Adipose tissue (tissue), 3 donors: ENCODE data around the gene YPEL2. TPM values are rescaled to one million over a fixed set of nuclear protein-coding genes. Genes with fewer than 3 reads are reported as not detected.
"Not testable (repeated sequence)": the region's sequence is repeated elsewhere in the genome, so short reads cannot be mapped to it uniquely, and the experiment has no call there.

Experiments
- H3K27ac ChIP-seq: one replicate; pipeline ENCODE4 v1.5.1; 2013; ENCODE audit warnings: low read depth, low read length
- WGBS, 3 donors: extraction: QIAGEN DNeasy Blood & Tissue Kit; methylation state at CpG; one replicate each; pipeline ENCODE4 v1.1.7; 2013; 5-methylcytosine and 5-hydroxymethylcytosine counted together
- polyA plus RNA-seq, 3 donors: library from polyadenylated mRNA; stranded (reverse); fragments of 200-250 nt; gene quantifications; one replicate each; pipeline ENCODE4 v1.2.3, GENCODE V29; 2013
- donor health status: healthy with polysubstance abuse.
- donor health status: Bipolar disorder and iron deficiency.
- donor health status: healthy.

Gene YPEL2
- polyA plus RNA-seq, 3 donors, result 6.0 to 22.8 (median 18.6) TPM

DNA sequence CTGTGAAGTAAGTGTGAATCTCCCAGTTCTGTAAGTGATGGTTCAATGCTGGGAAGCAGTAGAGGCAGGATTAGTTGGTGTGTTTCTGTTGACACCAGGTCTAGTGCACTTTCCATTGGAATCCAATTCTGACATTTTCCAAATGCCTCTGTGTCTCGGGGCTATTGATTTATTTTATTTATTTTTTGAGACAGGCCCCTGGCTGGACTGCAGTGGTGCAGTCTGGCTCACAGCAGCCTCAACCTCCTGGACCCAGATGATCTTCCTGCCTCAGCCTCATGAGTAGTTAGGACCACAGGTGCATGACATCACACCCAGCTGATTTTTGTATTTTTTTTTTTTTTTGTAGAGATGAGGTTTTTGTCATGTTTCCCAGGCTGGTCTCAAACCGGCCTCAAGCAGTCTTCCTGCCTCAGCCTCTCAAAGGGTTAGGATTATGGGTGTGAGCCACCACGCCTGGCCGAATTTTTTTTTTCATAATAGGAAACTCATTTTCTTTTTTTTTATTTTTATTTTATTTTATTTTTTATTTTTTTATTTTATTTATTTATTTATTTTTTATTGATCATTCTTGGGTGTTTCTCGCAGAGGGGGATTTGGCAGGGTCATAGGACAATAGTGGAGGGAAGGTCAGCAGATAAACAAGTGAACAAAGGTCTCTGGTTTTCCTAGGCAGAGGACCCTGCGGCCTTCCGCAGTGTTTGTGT is 61.7 kb downstream of the YPEL2 start:
- WGBS, 3 donors, result 77 to 85% (median 85%) methylated on average over 5 of the region's 7 CpGs

DNA sequence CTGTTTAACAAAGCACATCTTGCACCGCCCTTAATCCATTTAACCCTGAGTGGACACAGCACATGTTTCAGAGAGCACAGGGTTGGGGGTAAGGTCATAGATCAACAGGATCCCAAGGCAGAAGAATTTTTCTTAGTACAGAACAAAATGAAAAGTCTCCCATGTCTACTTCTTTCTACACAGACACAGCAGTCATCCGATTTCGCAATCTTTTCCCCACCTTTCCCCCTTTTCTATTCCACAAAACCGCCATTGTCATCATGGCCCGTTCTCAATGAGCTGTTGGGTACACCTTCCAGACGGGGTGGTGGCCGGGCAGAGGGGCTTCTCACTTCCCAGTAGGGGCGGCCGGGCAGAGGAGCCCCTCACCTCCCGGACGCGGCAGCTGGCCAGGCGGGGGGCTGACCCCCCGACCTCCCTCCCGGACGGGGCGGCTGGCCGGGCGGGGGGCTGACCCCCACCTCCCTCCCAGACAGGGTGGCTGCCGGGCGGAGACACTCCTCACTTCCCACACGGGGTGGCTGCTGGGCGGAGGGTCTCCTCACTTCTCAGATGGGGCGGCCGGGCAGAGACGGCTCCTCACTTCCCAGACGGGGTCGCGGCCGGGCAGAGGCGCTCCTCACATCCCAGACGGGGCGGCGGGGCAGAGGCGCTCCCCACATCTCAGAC is 62.4 kb downstream of the YPEL2 start:
- not testable (repeated sequence) for H3K27ac ChIP-seq

More for the DNA sequence above, 61.7 kb downstream of the YPEL2 start:
- H3K27ac ChIP-seq, result no peak overlapping the region

DNA sequence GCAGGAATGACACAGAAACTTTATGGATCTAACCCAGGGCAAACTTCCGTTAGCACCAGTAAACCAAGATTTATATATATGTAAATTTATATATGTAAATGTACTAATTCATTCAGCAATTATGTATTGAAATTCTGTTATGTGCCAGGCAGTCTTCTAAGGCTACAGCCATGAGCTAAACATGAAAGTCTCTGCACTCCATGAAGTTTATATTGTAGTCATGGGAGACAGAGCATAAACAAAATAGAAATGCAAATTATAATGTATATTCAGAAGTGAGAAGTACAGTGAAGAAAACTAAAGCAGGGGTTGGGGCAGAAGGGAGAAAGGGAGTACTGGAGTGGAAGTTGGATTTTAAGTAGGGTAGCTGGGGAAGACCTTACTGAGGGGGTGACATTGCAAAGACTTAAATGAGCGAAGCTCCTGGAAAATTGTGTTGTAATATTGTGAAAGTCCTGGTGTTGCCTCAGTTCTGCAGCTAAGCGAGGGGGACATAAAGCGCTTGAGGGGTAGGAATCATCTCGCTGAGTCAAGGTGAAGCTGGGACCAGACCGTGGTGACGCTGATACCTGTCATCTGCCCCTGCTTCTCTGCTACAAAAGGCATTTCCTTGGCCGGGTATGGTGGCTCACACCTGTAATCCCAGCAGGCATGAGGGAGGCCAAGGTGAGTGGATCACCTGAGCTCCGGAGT is 64.8 kb downstream of the YPEL2 start:
- H3K27ac ChIP-seq, result no peak overlapping the region
- 75 to 99% (median 87%) methylated on average over 9 of the region's 9 CpGs for WGBS, 3 donors

More for the DNA sequence above, 62.4 kb downstream of the YPEL2 start:
- WGBS, 3 donors, result 90 to 94% (median 94%) methylated on average over 25 to 34 of the region's 35 CpGs

DNA sequence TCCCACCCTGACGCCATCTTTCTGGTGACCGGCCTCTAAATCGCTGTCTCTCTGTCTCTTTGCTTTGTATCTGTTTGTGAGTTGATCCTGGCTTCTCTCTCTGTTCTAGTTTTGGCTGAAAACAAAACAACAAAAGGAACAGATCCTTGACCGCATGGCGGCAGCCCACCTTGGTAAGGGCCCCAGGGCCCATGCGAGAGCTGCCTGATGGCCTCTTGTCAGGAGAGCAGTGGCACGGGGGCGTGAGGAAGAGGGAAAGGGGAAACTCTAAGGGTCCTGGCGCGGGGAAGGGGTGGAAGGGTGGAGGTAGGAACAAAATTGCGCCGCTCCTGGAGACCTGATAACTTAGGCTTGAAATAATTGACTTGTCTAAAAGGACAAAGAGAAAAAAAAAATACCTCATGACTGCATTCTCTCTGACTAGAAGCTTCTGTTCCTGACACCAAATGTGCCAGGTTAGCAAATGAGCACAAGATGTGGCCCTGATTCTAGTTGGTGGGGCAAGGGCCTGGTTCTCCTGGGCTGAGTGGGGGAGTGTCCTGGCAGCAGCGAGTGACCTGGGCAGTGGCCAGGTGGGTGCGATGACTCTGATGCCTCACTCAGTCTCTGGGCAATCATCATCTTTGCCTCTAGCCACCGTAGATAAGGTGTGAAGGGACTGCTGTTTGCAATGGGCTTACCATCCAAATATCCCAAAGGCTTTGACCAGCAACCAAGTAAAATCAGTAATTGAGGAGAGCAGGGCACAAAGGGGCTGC is 66.0 kb downstream of the YPEL2 start:
- 95 to 99% (median 96%) methylated on average over 15 of the region's 15 CpGs for WGBS, 3 donors
- no peak overlapping the region for H3K27ac ChIP-seq

DNA sequence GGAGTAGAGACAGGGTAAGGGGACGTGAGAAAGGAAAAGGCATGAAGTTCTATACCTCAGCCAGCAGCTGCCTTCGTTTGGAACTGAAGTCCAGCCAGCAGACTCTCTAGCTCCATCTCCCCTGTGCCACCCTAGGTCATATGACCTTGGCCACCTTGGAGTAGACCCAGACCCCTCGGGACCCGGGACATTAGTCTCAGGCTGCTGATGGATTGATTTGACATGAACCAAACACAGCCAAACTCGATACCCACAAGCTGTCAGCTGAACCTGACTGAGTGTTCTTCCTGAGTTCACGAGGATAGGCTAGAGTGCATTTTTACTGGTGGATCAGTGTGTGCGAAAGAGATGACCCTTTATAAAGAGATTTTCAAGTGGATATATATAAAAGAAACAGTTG is 68.5 kb downstream of the YPEL2 start:
- no peak overlapping the region for H3K27ac ChIP-seq
- WGBS, 3 donors, result 38 to 71% (median 67%) methylated on average over 7 of the region's 7 CpGs

DNA sequence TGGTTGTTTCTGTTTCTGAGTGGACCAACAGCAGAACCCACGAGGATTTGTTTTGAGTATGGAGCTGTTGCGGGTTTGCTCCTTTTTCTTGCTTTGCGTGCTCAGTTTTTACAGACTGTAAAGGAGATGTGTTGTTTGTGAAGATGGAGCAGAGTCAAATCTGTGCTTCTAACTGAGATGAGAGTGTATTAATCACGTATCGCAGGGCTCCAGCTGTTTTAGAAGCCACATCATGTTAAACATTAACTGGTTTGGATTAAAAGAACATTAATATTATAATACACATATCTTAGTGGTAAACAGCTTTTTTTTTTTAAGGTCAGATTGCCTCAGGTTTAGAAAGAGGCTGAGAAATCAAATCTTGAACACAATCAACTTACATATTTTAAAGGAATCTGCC is 69.4 kb downstream of the YPEL2 start:
- no peak overlapping the region for H3K27ac ChIP-seq
- 47 to 83% (median 73%) methylated on average over 5 of the region's 5 CpGs for WGBS, 3 donors

DNA sequence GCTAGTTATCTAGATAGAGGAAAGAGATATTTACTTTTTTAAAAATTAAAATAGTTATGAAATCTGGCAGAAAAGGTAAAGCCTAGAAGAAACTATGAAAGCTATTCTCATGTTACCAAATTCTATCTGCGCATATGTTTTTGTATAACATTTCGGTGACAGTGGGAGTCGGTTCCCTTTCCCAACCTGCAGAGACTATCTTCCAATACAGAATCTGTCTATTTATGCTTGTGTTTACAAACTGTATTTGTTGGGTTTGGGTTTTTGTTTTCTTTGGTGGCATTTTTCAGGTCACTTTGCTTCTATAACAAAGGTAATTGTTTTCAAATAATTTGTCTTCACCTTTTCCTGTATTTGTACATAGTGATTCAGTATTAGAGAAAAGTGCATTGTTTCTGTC is 69.8 kb downstream of the YPEL2 start:
- 67 to 96% (median 95%) methylated on average over 3 of the region's 3 CpGs for WGBS, 3 donors
- H3K27ac ChIP-seq, result no peak overlapping the region

DNA sequence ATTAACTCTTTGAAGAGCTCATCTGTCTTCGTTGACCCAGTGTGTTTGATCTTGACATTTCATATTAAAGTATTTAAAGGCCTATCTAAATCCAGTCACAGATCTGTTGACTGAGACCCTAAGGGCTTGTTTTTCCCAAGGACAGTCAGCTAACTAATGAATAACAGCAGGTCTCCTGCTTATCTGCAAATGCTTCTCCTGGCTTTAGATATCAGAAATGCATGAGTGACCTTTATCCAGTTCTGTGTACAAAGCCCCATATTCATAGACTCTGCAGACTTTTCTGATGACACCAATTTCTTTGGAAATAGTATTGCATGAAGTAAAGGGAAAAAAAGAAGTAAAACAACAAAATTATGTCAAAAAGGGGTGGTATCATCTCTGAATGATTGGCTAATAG is 70.3 kb downstream of the YPEL2 start:
- WGBS, 3 donors, result 22 to 74% (median 63%) methylated on average over 1 of the region's 1 CpG
- no peak overlapping the region for H3K27ac ChIP-seq

DNA sequence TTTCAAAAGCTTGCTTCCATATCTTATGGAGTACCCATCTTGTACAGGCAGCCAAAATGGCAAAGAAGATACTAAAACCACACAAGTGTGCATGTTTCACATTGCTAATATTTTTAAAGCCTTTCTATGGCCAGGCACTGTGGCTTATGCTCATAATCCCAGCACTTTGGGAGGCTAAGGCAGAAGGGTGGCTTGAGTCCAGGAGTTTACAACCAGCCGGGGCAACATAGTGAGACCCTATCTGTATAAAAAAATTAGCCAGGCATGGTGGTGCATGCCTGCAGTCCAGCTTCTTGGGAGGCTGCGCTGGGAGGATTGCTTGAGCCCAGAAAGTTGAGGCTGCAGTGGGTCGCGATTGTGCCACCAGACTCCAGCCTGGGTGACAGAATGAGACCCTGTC is 71.3 kb downstream of the YPEL2 start:
- no peak overlapping the region for H3K27ac ChIP-seq
- WGBS, 3 donors, result 83 to 99% (median 95%) methylated on average over 4 of the region's 4 CpGs

DNA sequence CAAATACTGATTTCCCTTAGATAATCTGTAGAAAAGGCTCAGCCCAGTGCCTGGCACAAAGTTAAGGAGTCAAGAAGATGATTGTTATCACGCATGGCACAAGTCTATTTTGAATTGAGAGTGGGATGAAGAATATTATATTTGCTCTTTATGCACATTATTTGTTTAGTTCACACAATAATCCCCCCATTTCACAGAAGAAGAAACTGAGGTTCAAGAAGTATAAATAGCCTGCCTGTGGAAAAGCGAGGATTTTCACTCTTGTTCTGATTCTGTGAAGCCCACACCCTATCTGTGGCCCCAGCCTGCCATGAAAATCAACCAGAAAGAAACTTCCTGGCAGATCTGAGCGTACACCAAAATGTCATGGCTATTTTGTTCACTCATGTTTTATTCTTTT is 73.0 kb downstream of the YPEL2 start:
- WGBS, 3 donors, result 81 to 99% (median 81%) methylated on average over 3 of the region's 3 CpGs
- no peak overlapping the region for H3K27ac ChIP-seq

DNA sequence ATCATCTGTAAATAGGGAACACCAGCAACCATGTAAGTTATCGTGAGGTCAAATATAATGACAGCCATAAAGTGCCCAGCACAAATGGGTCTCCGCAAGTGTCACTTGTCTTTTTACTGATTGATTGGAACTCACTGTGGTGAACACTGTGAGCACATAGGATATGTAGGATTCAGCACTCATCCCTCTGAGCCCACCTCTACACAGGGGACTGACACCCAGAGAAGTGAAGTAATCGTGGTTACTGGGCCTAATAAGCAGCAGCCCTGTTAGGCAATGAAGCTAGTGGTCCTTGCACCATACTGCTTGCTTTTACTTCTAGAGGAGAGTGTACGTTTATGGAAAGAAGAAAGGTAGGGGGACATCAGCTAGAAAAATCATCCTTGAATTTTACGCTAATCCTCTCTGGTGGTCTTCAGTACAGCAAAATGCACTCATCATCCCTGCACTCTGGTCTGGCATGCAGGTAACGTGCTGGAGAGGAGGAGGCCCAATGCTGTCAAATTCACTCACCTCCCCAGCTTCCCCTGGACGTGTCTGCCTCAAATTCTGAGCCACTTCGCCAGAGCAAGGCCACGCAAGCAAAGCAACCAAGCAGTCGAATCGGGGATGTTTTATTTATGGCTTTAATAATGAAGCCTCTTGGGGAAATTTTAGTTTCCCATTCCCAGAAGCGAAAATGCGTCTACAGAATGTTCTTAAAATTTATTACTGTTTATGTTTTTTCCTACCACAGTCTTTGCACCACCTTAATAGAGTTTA is 74.7 kb downstream of the YPEL2 start:
- H3K27ac ChIP-seq, result no peak overlapping the region
- WGBS, 3 donors, result 66 to 79% (median 71%) methylated on average over 13 of the region's 13 CpGs

DNA sequence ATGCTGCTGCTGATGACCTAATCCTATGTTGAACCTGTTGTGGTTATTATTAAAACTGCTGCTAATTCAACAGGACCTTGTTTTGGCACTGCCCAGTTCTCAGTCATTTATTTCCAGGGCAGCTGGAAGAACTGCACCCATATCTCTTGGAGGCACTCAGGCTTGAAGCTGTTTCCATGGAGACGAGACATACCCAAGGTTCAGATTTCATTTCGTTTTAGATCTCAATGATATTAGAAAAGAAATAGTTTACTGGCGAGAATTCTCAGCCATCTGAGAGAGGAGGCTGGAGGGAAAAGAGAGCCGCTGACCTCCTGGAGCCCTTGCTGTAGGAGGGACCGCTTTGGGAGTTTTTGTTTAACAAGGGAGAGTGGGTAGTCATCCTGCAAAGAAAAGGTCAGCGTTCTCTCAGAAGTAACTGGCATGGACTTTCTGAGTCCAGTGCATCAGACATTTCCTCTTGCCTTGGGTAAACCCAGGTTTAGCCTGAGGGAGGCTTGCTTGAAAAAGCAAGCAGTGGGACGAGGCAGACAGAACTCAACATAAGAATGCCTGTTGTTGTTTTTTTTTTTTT is 75.4 kb downstream of the YPEL2 start:
- H3K27ac ChIP-seq, result no peak overlapping the region

DNA sequence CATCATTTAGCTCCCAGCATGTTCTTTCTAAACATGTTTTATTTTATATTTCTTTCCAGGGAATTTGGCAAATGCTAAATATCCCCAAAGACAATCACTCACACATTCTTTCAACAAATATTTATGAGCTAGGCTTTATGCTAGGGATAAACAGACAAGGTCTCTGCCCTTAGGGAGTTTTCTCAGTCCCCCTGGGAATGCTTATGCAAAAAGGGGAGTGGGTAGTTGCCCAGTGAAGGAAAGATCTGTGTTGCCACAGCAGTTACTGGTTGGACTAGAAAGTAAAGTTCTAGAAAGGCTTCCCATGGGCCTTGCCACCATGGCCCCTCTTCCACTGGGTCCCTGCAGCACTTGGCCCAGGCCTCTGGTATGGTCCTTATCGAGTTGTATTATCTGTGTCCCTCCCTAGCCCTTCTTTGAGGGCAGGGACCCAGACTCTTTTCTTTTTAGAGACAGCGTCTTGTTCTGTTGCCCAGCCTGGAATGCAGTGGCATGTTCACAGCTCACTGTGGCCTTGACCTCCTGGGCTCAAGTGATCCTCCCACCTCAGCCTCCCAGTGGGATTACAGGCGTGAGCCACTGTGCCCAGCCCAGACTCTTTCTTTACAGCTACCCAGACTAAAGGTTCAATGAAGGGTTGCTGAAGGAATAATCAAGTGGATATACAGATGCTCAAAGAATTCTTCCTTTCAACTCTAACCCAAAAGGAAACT is 78.0 kb downstream of the YPEL2 start:
- 88 to 97% (median 90%) methylated on average over 3 of the region's 3 CpGs for WGBS, 3 donors
- no peak overlapping the region for H3K27ac ChIP-seq

More for the DNA sequence above, 75.4 kb downstream of the YPEL2 start:
- 49 to 56% (median 51%) methylated on average over 7 of the region's 7 CpGs for WGBS, 3 donors

DNA sequence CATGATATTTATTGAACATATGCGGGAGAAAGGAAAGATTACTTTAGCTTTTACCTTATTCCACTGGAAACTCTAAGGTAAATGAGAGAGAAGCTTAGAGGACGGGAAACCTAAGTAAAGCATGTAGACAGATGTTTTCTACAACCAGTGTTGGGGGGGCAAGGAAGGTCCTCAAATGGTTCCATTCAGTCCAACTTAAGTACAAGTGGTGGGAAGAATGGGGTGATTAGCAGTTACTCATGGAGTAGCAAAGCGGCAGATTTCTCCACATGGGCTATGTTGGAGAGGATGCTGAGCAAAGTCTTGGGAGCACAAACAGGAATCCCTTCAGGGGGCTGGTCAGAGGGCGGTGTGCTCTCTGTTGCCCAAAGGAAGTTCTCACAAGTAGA is 78.6 kb downstream of the YPEL2 start:
- no peak overlapping the region for H3K27ac ChIP-seq
- WGBS, 3 donors, result 97 to 99% (median 98%) methylated on average over 4 of the region's 4 CpGs

DNA sequence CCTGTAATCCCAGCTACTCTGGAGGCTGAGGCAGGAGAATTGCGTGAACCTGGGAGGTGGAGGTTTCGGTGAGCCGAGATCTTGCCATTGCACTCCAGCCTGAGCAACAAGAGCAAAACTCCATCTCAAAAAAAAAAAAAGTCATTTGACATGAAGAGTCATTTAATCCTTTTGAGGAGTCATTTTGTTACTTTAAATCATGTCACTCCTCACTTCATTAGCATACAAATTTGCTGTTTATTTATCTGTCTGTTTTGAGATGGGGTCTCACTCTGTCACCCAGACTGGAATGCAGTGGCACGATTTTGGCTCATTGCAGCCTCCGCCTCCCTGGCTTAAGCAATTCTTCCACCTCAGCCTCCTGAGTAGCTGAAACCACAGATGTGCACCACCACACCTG is 81.0 kb downstream of the YPEL2 start:
- H3K27ac ChIP-seq, result not testable (repeated sequence)
- WGBS, 3 donors, result 81 to 95% (median 88%) methylated on average over 5 of the region's 5 CpGs

DNA sequence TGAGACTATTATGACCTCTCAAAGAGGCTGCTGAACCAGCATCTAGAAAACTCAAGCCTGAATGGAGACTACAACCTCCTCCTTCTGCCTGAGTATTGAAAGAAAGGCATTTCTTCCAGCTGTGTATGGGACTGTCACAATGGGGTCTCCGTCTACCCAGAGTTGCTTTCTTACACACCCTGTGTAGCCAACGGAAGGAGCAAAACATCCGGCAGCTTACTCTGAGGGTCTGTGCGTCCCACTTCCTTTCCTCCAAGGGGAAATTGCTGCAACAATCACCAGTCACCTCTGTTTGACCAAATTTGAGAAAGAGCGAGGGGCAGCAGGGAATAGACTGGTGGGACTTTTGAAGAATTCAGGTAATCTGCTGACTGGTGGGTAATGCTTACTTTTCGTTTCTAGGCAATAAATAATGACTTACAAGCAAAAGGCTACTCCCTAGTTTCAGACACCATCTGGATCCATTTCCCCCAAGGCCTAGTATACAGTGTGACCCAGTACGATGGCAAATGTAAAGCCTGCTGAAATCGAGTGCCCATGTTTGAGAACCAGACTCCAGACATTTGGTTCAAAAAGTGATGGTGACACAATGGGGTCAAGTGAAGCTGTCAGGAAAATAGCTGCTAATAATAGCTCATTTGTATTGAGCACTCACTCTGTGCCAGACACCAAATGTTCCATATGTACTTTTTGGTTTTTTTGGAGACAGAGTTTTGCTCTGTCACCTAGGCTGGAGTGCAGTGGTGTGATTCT is 81.7 kb downstream of the YPEL2 start:
- no peak overlapping the region for H3K27ac ChIP-seq
- 48 to 80% (median 51%) methylated on average over 8 of the region's 8 CpGs for WGBS, 3 donors

DNA sequence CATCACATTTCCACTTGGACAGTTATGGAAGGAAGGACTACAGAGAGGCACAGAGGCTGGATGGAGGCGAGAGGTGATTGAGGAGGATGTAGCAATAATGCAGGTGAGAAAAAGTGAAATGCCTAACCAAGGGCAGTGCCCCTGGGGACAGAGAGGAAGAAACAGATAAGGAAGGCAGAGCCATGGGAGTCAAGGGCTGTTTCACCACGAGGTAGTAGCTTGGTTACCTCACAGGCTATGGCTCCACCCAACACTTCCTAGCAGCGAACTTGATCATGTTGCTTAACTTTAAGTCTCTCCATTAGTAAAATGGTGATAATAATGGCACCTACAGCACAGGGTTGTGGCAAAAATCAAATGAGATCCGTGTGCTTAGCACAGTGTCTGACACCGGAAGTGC is 83.9 kb downstream of the YPEL2 start:
- 56 to 73% (median 60%) methylated on average over 5 of the region's 5 CpGs for WGBS, 3 donors
- H3K27ac ChIP-seq, result no peak overlapping the region
